Measurements from ENCODE around the gene SMARCA4.
"Not testable (repeated sequence)": the region's sequence is repeated elsewhere in the genome, so short reads cannot be mapped to it uniquely, and the experiment has no call there.

Gene SMARCA4

GRCh38 chr19:10988921-10989320 lies 28.1 kb downstream of the SMARCA4 start:
- in situ Hi-C loops (cut with HindIII; ENCODE audit: low pct_unique_long_range_greater_than_20kb, low sequenced_read_pairs), result no loop called here
- no peak for TF ChIP-seq JUND (IDR thresholded peaks at IDR 0.05; ENCODE audit: low read depth)
- no peak for DNase-seq (ENCODE audit: low read depth in 1 of 2, low spot score in 1 of 2)

GRCh38 chr19:10991076-10991475 lies 30.2 kb downstream of the SMARCA4 start:
- in situ Hi-C loops (cut with HindIII; ENCODE audit: low pct_unique_long_range_greater_than_20kb, low sequenced_read_pairs), result no loop called here
- no peak for DNase-seq (ENCODE audit: low read depth in 1 of 2, low spot score in 1 of 2)
- TF ChIP-seq JUND (IDR thresholded peaks at IDR 0.05; ENCODE audit: low read depth), result no peak

- no peak for TF ChIP-seq JUND (IDR thresholded peaks at IDR 0.05; ENCODE audit: low read depth)
- in situ Hi-C loops (cut with HindIII; ENCODE audit: low pct_unique_long_range_greater_than_20kb, low sequenced_read_pairs), result no loop called here
- DNase-seq (ENCODE audit: low read depth in 1 of 2, low spot score in 1 of 2), result no peak
These were observed 30.8 kb downstream of the SMARCA4 start for GRCh38 chr19:10991521-10992081.

GRCh38 chr19:10992174-10992573 lies 31.3 kb downstream of the SMARCA4 start:
- in situ Hi-C loops (cut with HindIII; ENCODE audit: low pct_unique_long_range_greater_than_20kb, low sequenced_read_pairs); DNase-seq (ENCODE audit: low read depth in 1 of 2, low spot score in 1 of 2): not testable (repeated sequence)

GRCh38 chr19:10995926-10996600 lies 35.2 kb downstream of the SMARCA4 start:
- no peak for TF ChIP-seq JUND (IDR thresholded peaks at IDR 0.05; ENCODE audit: low read depth)
- DNase-seq (ENCODE audit: low read depth in 1 of 2, low spot score in 1 of 2), result no peak
- in situ Hi-C loops (cut with HindIII; ENCODE audit: low pct_unique_long_range_greater_than_20kb, low sequenced_read_pairs), result no loop called here

GRCh38 chr19:10998045-10998533 lies 37.3 kb downstream of the SMARCA4 start:
- DNase-seq (ENCODE audit: low read depth in 1 of 2, low spot score in 1 of 2), result no peak
- TF ChIP-seq JUND (IDR thresholded peaks at IDR 0.05; ENCODE audit: low read depth), result no peak
- in situ Hi-C loops (cut with HindIII; ENCODE audit: low pct_unique_long_range_greater_than_20kb, low sequenced_read_pairs), result no loop called here

- in situ Hi-C loops (cut with HindIII; ENCODE audit: low pct_unique_long_range_greater_than_20kb, low sequenced_read_pairs), result no loop called here
- TF ChIP-seq JUND (IDR thresholded peaks at IDR 0.05; ENCODE audit: low read depth), result no peak
- DNase-seq (ENCODE audit: low read depth in 1 of 2, low spot score in 1 of 2), result no peak
These were observed 37.8 kb downstream of the SMARCA4 start for GRCh38 chr19:10998666-10999065.

- DNase-seq (ENCODE audit: low read depth in 1 of 2, low spot score in 1 of 2), result no peak
- in situ Hi-C loops (cut with HindIII; ENCODE audit: low pct_unique_long_range_greater_than_20kb, low sequenced_read_pairs), result no loop called here
- TF ChIP-seq JUND (IDR thresholded peaks at IDR 0.05; ENCODE audit: low read depth), result no peak
These were observed 44.7 kb downstream of the SMARCA4 start for GRCh38 chr19:11005521-11005920.

GRCh38 chr19:11007385-11007784 lies 46.6 kb downstream of the SMARCA4 start:
- no peak for DNase-seq (ENCODE audit: low read depth in 1 of 2, low spot score in 1 of 2)
- TF ChIP-seq JUND (IDR thresholded peaks at IDR 0.05; ENCODE audit: low read depth), result no peak
- in situ Hi-C loops (cut with HindIII; ENCODE audit: low pct_unique_long_range_greater_than_20kb, low sequenced_read_pairs), result no loop called here

- TF ChIP-seq JUND (IDR thresholded peaks at IDR 0.05; ENCODE audit: low read depth), result no peak
- in situ Hi-C loops (cut with HindIII; ENCODE audit: low pct_unique_long_range_greater_than_20kb, low sequenced_read_pairs), result no loop called here
- no peak for DNase-seq (ENCODE audit: low read depth in 1 of 2, low spot score in 1 of 2)
These were observed 47.2 kb downstream of the SMARCA4 start for GRCh38 chr19:11007962-11008532.

GRCh38 chr19:11010041-11010440 lies 49.2 kb downstream of the SMARCA4 start:
- in situ Hi-C loops (cut with HindIII; ENCODE audit: low pct_unique_long_range_greater_than_20kb, low sequenced_read_pairs), result no loop called here
- DNase-seq (ENCODE audit: low read depth in 1 of 2, low spot score in 1 of 2), result no peak
- no peak for TF ChIP-seq JUND (IDR thresholded peaks at IDR 0.05; ENCODE audit: low read depth)

GRCh38 chr19:11012507-11012906 lies 51.7 kb downstream of the SMARCA4 start:
- DNase-seq (ENCODE audit: low read depth in 1 of 2, low spot score in 1 of 2), result no peak
- in situ Hi-C loops (cut with HindIII; ENCODE audit: low pct_unique_long_range_greater_than_20kb, low sequenced_read_pairs), result no loop called here
- TF ChIP-seq JUND (IDR thresholded peaks at IDR 0.05; ENCODE audit: low read depth), result no peak

- no peak for DNase-seq (ENCODE audit: low read depth in 1 of 2, low spot score in 1 of 2)
- in situ Hi-C loops (cut with HindIII; ENCODE audit: low pct_unique_long_range_greater_than_20kb, low sequenced_read_pairs), result no loop called here
- no peak for TF ChIP-seq JUND (IDR thresholded peaks at IDR 0.05; ENCODE audit: low read depth)
These were observed 52.9 kb downstream of the SMARCA4 start for GRCh38 chr19:11013771-11014170.

Measured in T47D (cell line).